ENCODE data around the gene UBC. TPM values are rescaled to one million over a fixed set of nuclear protein-coding genes. Genes with fewer than 3 reads are reported as not detected.

UBC gene
- total and polyA plus RNA-seq, 11 donors: 811 to 2,185 (median 1,239) TPM

GRCh38 chr12:124866883-124867400 lies 47.5 kb downstream of the UBC start:
- H3K9me3 ChIP-seq: no peaks in the 10 kb centered on the region
- ATAC-seq (no peak), DNase-seq (no peak)
- no peaks in the 10 kb centered on the region for H3K36me3 ChIP-seq
- intact Hi-C loops (cut with DNase I): loop anchor here in 1 of 10 donors (5.0 kb wide), 1 partner anchor 35 kb away; no protein-coding TSS in a partner anchor
- H3K4me1 ChIP-seq: peaks cover 5 to 46% (median 12%) of the 10 kb centered on the region in 12 donors
- no peak overlapping the region for H3K4me3 ChIP-seq
- H3K27me3 ChIP-seq: no peaks in the 10 kb centered on the region
- TF ChIP-seq CTCF (IDR thresholded peaks at IDR 0.05) (no peak), POLR2A (IDR thresholded peaks at IDR 0.05) (no peak)
- 82 to 89% (median 86%) methylated on average over 9 of the region's 9 CpGs for WGBS, 4 donors
- H3K27ac ChIP-seq: no peak overlapping the region

GRCh38 chr12:124866195-124866882 lies 48.1 kb downstream of the UBC start:
- TF ChIP-seq POLR2A (IDR thresholded peaks at IDR 0.05) (no peak), CTCF (IDR thresholded peaks at IDR 0.05) (no peak)
- H3K4me3 ChIP-seq: no peak overlapping the region
- WGBS, 4 donors: 71 to 79% (median 75%) methylated on average over 10 of the region's 10 CpGs
- no peak overlapping the region for H3K27ac ChIP-seq
- H3K27me3 ChIP-seq: no peaks in the 10 kb centered on the region
- DNase-seq: no peak
- H3K36me3 ChIP-seq: no peaks in the 10 kb centered on the region
- peaks cover 5 to 52% (median 16%) of the 10 kb centered on the region in 12 donors for H3K4me1 ChIP-seq
- no peak for ATAC-seq
- intact Hi-C loops (cut with DNase I): loop anchor here in 1 of 10 donors (5.0 kb wide), 1 partner anchor 36 kb away; no protein-coding TSS in a partner anchor
- no peaks in the 10 kb centered on the region for H3K9me3 ChIP-seq

- no peak overlapping the region for H3K27ac ChIP-seq
- DNase-seq: no peak
- no peak for ATAC-seq
- no peaks in the 10 kb centered on the region for H3K27me3 ChIP-seq
- no peaks in the 10 kb centered on the region for H3K36me3 ChIP-seq
- no peak for TF ChIP-seq CTCF (IDR thresholded peaks at IDR 0.05)
- TF ChIP-seq POLR2A (IDR thresholded peaks at IDR 0.05): no peak
- WGBS, 4 donors: 74 to 91% (median 86%) methylated on average over 7 of the region's 7 CpGs
- peaks cover 5 to 55% (median 20%) of the 10 kb centered on the region in 12 donors for H3K4me1 ChIP-seq
- no peaks in the 10 kb centered on the region for H3K9me3 ChIP-seq
- intact Hi-C loops (cut with DNase I): loop anchor here in 1 of 10 donors (5.0 kb wide), 1 partner anchor 37 kb away; no protein-coding TSS in a partner anchor
- H3K4me3 ChIP-seq: no peak overlapping the region
These were observed 48.7 kb downstream of the UBC start for GRCh38 chr12:124865728-124866127.

- Histone ChIP-seq H3K4me1 (peaks cover 5 to 55% (median 20%) of the 10 kb centered on the region in 12 donors), H3K9me3 (no peaks in the 10 kb centered on the region), H3K27me3 (no peaks in the 10 kb centered on the region), H3K4me3 (peak overlapping the region in 10 of 12 donors; percentile 64 to 99 (median 82)), H3K27ac (peak overlapping the region in 7 of 12 donors; percentile 38 to 69 (median 67)), H3K36me3 (no peaks in the 10 kb centered on the region)
- 90 to 94% (median 92%) methylated on average over 14 of the region's 14 CpGs for WGBS, 4 donors
- DNase-seq (no peak), ATAC-seq (peak in 1 of 4 donors; percentile 1)
- no peak for TF ChIP-seq POLR2A (IDR thresholded peaks at IDR 0.05)
- TF ChIP-seq CTCF (IDR thresholded peaks at IDR 0.05): no peak
- intact Hi-C loops (cut with DNase I): loop anchor here in 2 of 10 donors (5.0 kb wide), 2 partner anchors 33 to 43 kb away; no protein-coding TSS in a partner anchor
These were observed 50.1 kb downstream of the UBC start for GRCh38 chr12:124864326-124864752.
